HAP-1 (cell line): Measurements from ENCODE around the gene LRRN3.

ENCODE experiments used
- DNase-seq, 2 experiments: peaks; one replicate each; pipeline ENCODE4 v3.0.0-alpha.2; 2016 to 2020; ENCODE audit warnings: low spot score in 2 of 2
- H3K27me3 ChIP-seq: fragments of 250-450 bp; sonication (Bioruptor Pico); 2 replicates; pipeline ENCODE4 v1.5.1; 2020; ENCODE audit warnings: low read depth, mild to moderate bottlenecking, moderate library complexity
- H3K36me3 ChIP-seq: fragments of 250-450 bp; sonication (Bioruptor Pico); replicated peaks from 2 replicates; pipeline ENCODE4 v1.5.1; 2020; ENCODE audit warnings: mild to moderate bottlenecking
- H3K4me1 ChIP-seq: fragments of 250-450 bp; sonication (Bioruptor Pico); 2 replicates; pipeline ENCODE4 v1.5.1; 2020; ENCODE audit warnings: mild to moderate bottlenecking
- H3K4me3 ChIP-seq: fragments of 250-450 bp; sonication (Bioruptor Pico); 2 replicates; pipeline ENCODE4 v1.5.1; 2020; ENCODE audit warnings: mild to moderate bottlenecking, moderate library complexity
- H3K9me3 ChIP-seq: fragments of 250-450 bp; sonication (Bioruptor Pico); 2 replicates; pipeline ENCODE4 v1.5.1; 2020; ENCODE audit warnings: mild to moderate bottlenecking, moderate library complexity
- in situ Hi-C: fragments of 300-500 bp; cut with MboI; formaldehyde crosslinking; loops from 3 replicates; pipeline ENCODE4 v1.14.3; 2020; ENCODE audit warnings: low sequenced_read_pairs, inconsistent platforms, mixed read lengths

Gene LRRN3

DNA sequence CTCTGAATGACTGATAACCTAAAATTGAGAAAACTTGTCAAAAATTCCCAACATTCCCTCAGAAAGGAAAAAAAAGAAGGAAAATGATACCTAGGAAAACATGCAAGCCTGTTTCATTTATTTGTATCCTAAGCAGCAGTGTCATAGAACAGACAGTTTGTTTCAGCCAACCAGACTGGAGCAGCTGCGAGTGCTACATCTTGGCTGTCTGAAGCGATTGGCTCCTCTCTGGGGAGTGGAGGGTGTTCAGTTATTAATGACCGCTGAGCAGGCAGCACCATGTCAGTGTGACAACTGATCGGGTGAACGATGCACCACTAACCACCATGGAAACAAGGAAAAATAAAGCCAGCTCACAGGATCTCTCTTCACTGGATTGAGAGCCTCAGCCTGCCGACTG is at the start of gene LRRN3:
LRRN3 (plus strand) TSS at position 282 of the 400 bp plus-strand sequence. CDS start 31,646 bp downstream, outside the sequence.
- Histone ChIP-seq H3K36me3 (no peaks in the 10 kb centered on the region), H3K4me3 (peak within 1 kb of the TSS; percentile 27), H3K9me3 (no peaks in the 10 kb centered on the region), H3K27me3 (no peaks in the 10 kb centered on the region), H3K4me1 (peaks cover 42% of the 10 kb centered on the region)
- in situ Hi-C loops, result loop anchor here (10.0 to 25.0 kb wide), 2 partner anchors 396 to 644 kb away; no protein-coding TSS in a partner anchor
- DNase-seq, result peak; percentile 78 to 85

DNA sequence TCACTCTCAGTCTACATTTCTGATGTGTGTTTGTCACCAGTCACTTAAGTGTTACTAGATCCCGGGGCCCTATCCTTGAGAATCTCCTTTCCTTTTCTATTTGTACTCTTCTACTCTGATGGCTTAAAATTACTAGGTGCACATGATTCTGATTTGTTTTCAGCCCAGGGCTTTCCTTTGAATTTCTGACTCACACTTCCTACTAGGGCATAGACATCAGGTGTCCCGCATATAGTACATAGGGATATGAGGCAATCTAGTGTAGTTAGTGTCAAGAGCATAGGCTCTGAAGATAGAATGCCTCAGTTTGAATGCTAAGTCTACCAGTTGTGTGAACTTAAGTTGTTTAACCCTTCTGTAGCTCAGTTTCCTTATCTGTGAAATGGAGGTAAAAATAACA is 49.4 kb upstream of the LRRN3 start:
- Histone ChIP-seq H3K9me3 (no peaks in the 10 kb centered on the region), H3K36me3 (no peaks in the 10 kb centered on the region), H3K4me3 (no peak overlapping the region), H3K27me3 (no peaks in the 10 kb centered on the region), H3K4me1 (peaks cover 18% of the 10 kb centered on the region)
- in situ Hi-C loops, result no loop called here
- DNase-seq, result no peak

DNA sequence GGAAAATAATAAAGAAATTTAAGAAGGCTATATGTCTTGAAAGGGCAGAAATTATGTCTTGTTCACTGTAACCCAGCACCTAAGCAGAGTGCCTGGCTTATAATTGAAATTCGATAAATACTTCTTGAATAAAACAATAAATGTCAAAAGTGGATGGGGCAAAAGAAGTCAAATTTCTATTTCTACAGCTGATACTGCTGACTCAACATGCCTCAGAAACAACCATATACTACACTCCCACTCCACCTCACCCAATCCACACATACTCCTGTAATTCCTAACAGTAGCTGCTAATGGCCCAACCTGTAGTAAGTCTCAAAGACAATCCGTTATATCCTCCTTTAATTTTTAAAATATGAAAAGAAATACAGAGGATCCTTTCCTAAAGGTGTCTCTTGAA is 48.1 kb upstream of the LRRN3 start:
- Histone ChIP-seq H3K4me3 (no peak overlapping the region), H3K4me1 (peaks cover 8% of the 10 kb centered on the region), H3K9me3 (no peaks in the 10 kb centered on the region), H3K27me3 (no peaks in the 10 kb centered on the region), H3K36me3 (no peaks in the 10 kb centered on the region)
- no peak for DNase-seq
- in situ Hi-C loops, result no loop called here

DNA sequence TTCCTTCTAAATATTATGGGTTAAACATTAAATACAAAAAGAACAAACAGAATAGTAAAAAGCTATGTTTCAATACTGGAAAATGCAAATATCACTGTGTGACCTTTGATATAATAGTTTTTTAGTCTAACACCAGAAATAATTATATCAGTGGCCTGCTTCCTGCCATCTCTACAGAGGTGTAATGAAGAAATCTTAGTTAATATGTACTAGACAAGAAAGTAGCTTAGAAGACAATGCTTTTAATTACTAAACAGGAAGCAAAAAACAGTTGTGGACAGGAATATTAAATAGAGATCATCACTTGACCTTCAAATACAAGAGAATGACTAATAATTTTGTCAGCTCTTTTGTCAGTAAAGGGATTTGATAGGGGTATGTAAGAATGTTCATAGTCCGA is 47.4 kb upstream of the LRRN3 start:
- H3K36me3 ChIP-seq, result no peaks in the 10 kb centered on the region
- no peaks in the 10 kb centered on the region for H3K27me3 ChIP-seq
- H3K4me1 ChIP-seq, result peaks cover 8% of the 10 kb centered on the region
- no peaks in the 10 kb centered on the region for H3K9me3 ChIP-seq
- in situ Hi-C loops, result no loop called here
- DNase-seq, result no peak
- H3K4me3 ChIP-seq, result no peak overlapping the region

DNA sequence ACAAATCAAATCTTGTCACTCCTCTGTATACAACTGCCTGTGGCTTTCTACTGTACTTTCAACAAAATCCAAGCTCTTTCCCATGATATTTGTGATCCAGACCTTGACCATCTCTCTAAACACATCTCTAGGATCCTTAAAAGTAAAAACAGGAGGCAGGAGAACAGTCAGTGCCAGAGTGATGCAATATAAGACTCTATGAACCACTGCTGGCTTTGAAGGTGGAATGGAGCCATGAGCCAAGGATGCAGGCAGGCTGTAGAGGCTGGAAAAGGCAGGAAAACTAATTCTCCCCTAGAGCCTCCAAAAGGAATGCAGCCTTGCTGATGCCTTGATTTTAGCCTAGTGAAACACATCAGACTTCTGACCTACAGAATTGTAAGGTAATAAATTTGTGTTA is 45.5 kb upstream of the LRRN3 start:
- no peaks in the 10 kb centered on the region for H3K27me3 ChIP-seq
- H3K9me3 ChIP-seq, result no peaks in the 10 kb centered on the region
- H3K36me3 ChIP-seq, result no peaks in the 10 kb centered on the region
- in situ Hi-C loops, result no loop called here
- peaks cover 17% of the 10 kb centered on the region for H3K4me1 ChIP-seq
- H3K4me3 ChIP-seq, result no peak overlapping the region
- no peak for DNase-seq

DNA sequence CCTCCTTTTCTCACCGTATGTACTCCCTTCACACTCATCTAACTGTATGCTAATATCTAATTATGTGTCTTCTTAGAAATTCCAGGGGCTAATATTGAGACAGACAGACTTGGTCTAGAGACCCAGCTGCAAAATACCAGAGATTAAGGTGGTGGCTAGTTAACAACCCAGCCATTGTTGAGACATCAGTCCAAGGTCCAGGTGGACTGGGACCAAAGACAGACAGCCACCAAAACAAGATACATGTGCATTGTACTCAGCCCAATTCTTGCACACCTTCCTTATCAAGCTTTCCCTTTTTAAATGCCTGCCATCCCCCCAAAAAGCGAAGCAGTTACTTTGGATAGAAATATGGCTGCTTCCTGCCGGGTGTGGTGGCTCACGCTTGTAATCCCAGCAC is 43.3 kb upstream of the LRRN3 start:
- Histone ChIP-seq H3K4me1 (peaks cover 30% of the 10 kb centered on the region), H3K9me3 (no peaks in the 10 kb centered on the region), H3K4me3 (no peak overlapping the region), H3K27me3 (no peaks in the 10 kb centered on the region), H3K36me3 (no peaks in the 10 kb centered on the region)
- in situ Hi-C loops, result no loop called here
- no peak for DNase-seq

DNA sequence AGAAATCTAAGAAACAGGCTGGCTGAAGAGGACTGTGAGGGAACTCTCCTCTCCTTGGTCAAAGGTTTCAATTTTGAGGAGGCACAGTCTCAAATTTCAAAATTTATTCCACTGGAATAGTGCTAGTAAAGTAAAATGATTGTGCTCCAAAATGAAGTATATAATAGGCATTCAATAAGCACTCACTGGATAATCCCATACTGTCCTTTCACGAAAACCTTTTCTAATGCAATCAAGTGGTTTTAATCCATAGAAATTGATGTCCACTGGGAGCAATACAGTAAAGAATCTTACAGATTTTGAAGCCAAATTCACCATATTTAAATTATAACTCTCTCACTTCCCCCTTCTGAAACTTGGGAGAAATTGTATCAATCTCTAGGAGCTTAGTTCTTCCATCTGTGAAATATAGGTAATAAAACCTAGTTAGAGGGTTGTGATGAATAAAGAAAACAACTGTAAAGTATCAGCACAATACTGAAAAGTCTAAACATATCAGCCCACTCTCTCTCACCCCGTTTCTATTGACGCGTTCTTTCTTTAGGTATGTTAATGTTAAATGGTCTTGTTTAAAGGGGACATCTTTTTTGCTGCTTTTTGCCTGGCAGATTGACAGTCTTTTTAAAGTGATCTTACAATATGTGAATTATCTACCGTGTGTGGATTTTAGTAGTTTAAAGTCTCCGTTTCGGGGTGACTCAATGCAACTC is 40.8 kb upstream of the LRRN3 start:
- Histone ChIP-seq H3K27me3 (no peaks in the 10 kb centered on the region), H3K9me3 (no peaks in the 10 kb centered on the region), H3K4me1 (peaks cover 36% of the 10 kb centered on the region), H3K4me3 (no peak overlapping the region), H3K36me3 (no peaks in the 10 kb centered on the region)
- DNase-seq, result peak; percentile 24 to 99
- in situ Hi-C loops, result no loop called here

DNA sequence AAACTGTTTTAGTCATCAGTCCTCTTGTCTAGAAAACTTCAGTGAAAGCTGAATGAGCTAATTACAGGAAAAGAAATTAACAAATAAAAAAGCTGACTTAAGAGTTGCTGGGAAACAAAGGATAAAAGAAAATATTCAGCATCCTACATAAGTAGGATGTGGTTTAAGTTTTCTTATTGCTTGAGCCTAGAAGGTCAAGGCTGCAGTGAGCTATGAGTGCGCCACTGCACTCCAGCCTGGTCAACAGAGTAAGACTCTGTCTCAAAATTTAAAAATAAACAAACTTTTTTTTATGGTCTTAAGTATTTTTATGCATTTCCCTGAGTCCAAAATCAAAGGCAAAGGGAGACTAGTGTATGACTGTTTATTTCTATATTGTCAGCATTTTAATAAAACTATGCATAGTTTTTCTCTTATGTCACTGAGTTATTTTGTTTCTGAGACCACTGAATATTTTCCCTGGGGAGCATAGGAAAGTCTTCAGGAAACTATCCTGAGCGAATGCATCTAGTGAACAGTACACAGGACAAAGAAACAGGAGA is 40.0 kb upstream of the LRRN3 start:
- in situ Hi-C loops, result no loop called here
- DNase-seq, result no peak
- Histone ChIP-seq H3K36me3 (no peaks in the 10 kb centered on the region), H3K27me3 (no peaks in the 10 kb centered on the region), H3K4me3 (no peak overlapping the region), H3K9me3 (no peaks in the 10 kb centered on the region), H3K4me1 (peaks cover 36% of the 10 kb centered on the region)

DNA sequence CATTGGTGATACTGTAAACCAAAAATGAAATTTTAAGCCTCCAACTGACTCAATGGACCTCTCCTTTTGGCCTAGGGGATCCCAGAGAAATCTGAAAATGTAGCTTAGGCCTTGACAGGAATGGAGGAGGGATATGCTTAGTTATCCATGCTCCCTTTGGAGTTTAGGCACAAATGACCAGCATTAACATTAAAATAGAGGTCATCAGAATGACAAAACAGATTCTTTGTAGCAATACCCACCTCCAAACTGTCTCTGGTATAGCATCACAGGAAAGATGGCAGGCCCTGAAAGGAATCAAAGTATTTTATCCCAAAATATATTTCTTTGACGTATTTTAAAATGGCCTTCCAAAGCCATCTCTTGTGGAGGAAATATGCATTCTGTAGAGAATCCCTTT is 39.1 kb upstream of the LRRN3 start:
- H3K9me3 ChIP-seq, result no peaks in the 10 kb centered on the region
- DNase-seq, result peak in 1 of 2 experiments; percentile 76
- no peaks in the 10 kb centered on the region for H3K27me3 ChIP-seq
- no peak overlapping the region for H3K4me3 ChIP-seq
- no peaks in the 10 kb centered on the region for H3K36me3 ChIP-seq
- peaks cover 36% of the 10 kb centered on the region for H3K4me1 ChIP-seq
- in situ Hi-C loops, result no loop called here

DNA sequence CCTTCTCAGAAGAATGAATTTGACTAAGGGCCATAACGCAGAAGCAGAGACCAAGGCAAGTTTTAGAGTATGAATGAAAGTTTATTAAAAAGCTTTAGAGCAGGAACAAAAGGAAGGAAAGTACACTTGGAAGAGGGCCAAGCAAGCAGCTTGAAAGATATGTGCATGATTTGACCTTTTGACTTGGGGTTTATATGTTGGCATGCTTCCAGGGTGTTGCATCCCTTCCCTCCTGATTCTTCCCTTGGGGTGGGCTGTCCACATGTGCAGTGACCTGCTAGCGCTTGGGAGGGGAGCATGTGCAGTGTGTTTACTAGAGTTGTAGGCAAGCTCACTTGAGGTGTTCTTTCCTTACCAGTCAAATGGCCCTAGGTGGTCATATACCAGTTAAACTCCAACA is 37.9 kb upstream of the LRRN3 start:
- Histone ChIP-seq H3K4me1 (peaks cover 36% of the 10 kb centered on the region), H3K27me3 (no peaks in the 10 kb centered on the region), H3K4me3 (no peak overlapping the region), H3K36me3 (no peaks in the 10 kb centered on the region), H3K9me3 (no peaks in the 10 kb centered on the region)
- peak; percentile 47 to 50 for DNase-seq
- in situ Hi-C loops, result no loop called here

DNA sequence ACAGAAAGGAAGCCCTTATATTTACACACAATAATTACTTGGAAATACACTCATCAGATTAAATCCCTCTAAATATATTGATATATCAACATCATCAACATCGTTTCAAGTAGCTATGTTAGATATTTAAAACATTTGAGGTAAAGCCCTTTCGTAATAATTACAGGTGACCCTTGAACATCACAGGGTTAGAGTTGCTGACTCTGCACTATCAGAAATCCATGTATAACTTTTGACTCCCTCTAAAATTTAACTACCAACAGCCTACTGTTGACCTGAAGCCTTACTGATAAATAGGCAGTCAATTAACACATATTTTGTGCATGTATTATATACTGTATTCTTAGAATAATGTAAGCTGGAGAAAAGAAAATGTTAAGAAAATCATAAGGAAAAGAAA is 34.6 kb upstream of the LRRN3 start:
- in situ Hi-C loops, result no loop called here
- H3K36me3 ChIP-seq, result no peaks in the 10 kb centered on the region
- H3K27me3 ChIP-seq, result no peaks in the 10 kb centered on the region
- H3K9me3 ChIP-seq, result no peaks in the 10 kb centered on the region
- H3K4me3 ChIP-seq, result no peak overlapping the region
- peaks cover 19% of the 10 kb centered on the region for H3K4me1 ChIP-seq
- no peak for DNase-seq

DNA sequence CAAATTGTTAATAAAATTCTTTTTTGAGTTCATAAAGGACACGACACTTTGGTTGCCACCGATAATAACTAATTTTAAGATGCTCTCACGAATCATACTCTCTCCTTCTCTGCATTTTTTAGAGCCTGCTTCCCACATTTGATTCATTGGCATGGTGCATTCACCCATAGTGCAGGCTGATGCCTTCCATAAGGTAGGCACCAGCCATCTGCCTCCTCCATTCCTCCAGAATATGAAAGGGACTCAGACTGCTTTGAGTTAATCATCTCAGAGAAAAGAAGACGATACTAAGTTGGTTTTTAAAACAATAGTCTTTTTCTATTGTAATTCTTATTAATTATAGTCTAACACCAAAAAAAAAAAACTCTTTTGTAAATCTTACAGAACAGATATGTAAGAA is 33.9 kb upstream of the LRRN3 start:
- DNase-seq, result no peak
- H3K4me3 ChIP-seq, result no peak overlapping the region
- H3K4me1 ChIP-seq, result peaks cover 12% of the 10 kb centered on the region
- in situ Hi-C loops, result no loop called here
- no peaks in the 10 kb centered on the region for H3K36me3 ChIP-seq
- no peaks in the 10 kb centered on the region for H3K27me3 ChIP-seq
- peaks cover under 1% of the 10 kb centered on the region; the same call in 1 of the 2 replicates for H3K9me3 ChIP-seq

DNA sequence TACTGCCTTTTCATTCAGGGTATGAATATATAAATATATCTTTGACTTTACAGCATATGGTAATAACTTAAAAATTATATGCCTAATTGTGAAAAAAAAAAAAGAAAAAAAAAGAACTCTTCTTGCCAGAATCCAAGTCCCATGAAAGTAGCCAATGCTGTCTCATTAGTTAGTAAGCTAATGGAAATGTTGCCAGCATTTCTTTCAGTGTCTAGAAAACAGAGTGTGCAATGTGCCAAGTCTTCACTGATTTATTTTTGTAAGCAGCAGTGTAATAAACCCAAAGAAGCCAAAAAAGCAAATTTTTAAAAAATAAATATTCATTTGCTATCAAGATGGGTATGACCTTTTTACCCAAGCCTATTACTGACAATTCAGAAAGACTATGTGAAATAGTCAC is 31.1 kb upstream of the LRRN3 start:
- Histone ChIP-seq H3K4me3 (no peak overlapping the region), H3K27me3 (no peaks in the 10 kb centered on the region), H3K9me3 (peaks cover 4% of the 10 kb centered on the region; the same call in 1 of the 2 replicates), H3K36me3 (no peaks in the 10 kb centered on the region), H3K4me1 (no peaks in the 10 kb centered on the region)
- in situ Hi-C loops, result no loop called here
- no peak for DNase-seq

DNA sequence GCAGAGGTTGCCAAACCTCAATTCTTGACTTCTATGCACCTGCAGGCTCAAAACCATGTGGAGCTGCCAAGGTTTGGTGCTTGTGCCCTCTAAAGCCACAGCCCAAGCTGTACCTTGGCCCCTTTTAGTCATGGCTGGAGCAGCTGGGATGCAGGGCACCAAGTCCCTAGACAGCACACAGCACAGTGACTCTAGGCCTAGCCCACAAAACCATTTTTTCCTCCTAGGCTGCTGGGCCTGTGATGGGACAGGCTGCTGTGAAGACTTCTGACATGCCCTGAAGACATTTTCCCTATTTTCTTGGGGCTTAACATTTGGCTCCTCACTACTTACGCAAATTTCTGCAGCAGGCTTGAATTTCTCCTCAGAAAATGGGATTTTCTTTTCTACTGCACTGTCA is 27.8 kb upstream of the LRRN3 start:
- in situ Hi-C loops, result no loop called here
- Histone ChIP-seq H3K9me3 (peaks cover 4% of the 10 kb centered on the region; the same call in 1 of the 2 replicates), H3K36me3 (no peaks in the 10 kb centered on the region), H3K4me1 (no peaks in the 10 kb centered on the region), H3K27me3 (no peaks in the 10 kb centered on the region), H3K4me3 (no peak overlapping the region)
- DNase-seq, result no peak
